ENCODE results near the gene PDCD1. TPM values are rescaled to one million over a fixed set of nuclear protein-coding genes. Genes with fewer than 3 reads are reported as not detected.

The PDCD1 gene
- total and polyA plus RNA-seq, 2 of the 8 experiments (the other 6 are each of a cell fraction or from before 2014, with no cell fraction given): 0.48 to 1.1 TPM

- Histone ChIP-seq H2AK5ac (ENCODE audit: low read depth, low read length) (no peak overlapping the region), H3K14ac (ENCODE audit: insufficient read length) (no peak overlapping the region), H3K9me3 (ENCODE audit: insufficient read depth in 2 of 2, low read depth in 1 of 2, low read length in 1 of 2) (no peaks in the 10 kb centered on the region), H3K56ac (replicated peaks; ENCODE audit: insufficient read length, low read depth, low read length) (no peak overlapping the region), H4K5ac (ENCODE audit: insufficient read length, low read depth, low read length) (no peak overlapping the region), H3K4me3 (ENCODE audit: extremely low read depth in 1 of 4, insufficient read depth in 2 of 4, low read depth in 3 of 4, low read length in 4 of 4) (no peak overlapping the region), H3K4me2 (ENCODE audit: insufficient read depth in 1 of 2, low read depth in 2 of 2, low read length in 2 of 2) (no peak overlapping the region), H3K9ac (replicated peaks in 1 of 4; ENCODE audit: extremely low read depth in 1 of 4, low read depth in 3 of 4, low read length in 3 of 4) (no peak overlapping the region; a peak in 1 of 7 replicates), H2BK12ac (ENCODE audit: low read depth, low read length) (peak overlapping the region; percentile 84; the same call in 1 of the 2 replicates), H2BK15ac (ENCODE audit: low read length) (peak overlapping the region; percentile 68; the same call in 1 of the 2 replicates), H4K20me1 (replicated peaks in 1 of 2; ENCODE audit: control insufficient read depth in 1 of 2, insufficient read depth in 2 of 2, low read length in 2 of 2) (peaks cover 0 to 20% of the 10 kb centered on the region in 2 experiments), H3K23me2 (ENCODE audit: low read depth, low read length) (peaks cover 20% of the 10 kb centered on the region), H3K4me1 (replicated peaks in 1 of 4; ENCODE audit: control insufficient read depth in 3 of 4, insufficient read depth in 4 of 4, low read length in 3 of 4) (peaks cover 0 to 10% (median 3%) of the 10 kb centered on the region in 4 experiments; a peak in 5 of 7 replicates), H3K23ac (ENCODE audit: insufficient read length) (no peak overlapping the region), H2BK20ac (ENCODE audit: low read length) (0 out of 2 replicates have a peak overlapping the region, but pooled peaks have one; percentile 44), H3K79me2 (ENCODE audit: control insufficient read depth in 1 of 2, insufficient read depth in 2 of 2, low read length in 2 of 2) (no peaks in the 10 kb centered on the region), H3K18ac (ENCODE audit: extremely low read depth, low read length) (no peak overlapping the region), H2AFZ (ENCODE audit: low read length) (no peak overlapping the region), H4K91ac (replicated peaks; ENCODE audit: insufficient read length, low read length) (peak overlapping the region; percentile 3), H3K27ac (ENCODE audit: low read depth, low read length) (no peak overlapping the region), H2BK5ac (ENCODE audit: low read depth, low read length) (no peak overlapping the region), H4K8ac (ENCODE audit: extremely low read depth, insufficient read depth, low read length) (no peak overlapping the region; the same call in 1 of the 2 replicates), H3K4ac (replicated peaks; ENCODE audit: insufficient read length, low read depth, low read length) (no peak overlapping the region), H3K36me3 (ENCODE audit: control insufficient read depth in 2 of 4, insufficient read depth in 4 of 4, low read length in 3 of 4) (no peaks in the 10 kb centered on the region; a peak in 1 of 8 replicates), H2BK120ac (replicated peaks; ENCODE audit: low read depth, low read length) (no peak overlapping the region), H3K27me3 (replicated peaks in 1 of 4; ENCODE audit: control insufficient read depth in 3 of 4, extremely low read depth in 1 of 4, insufficient read depth in 3 of 4, low read length in 3 of 4) (peaks cover 0 to 16% (median 0%) of the 10 kb centered on the region in 4 experiments; a peak in 3 of 7 replicates), H3K79me1 (ENCODE audit: low read depth, low read length) (peaks cover 4% of the 10 kb centered on the region; the same call in 1 of the 2 replicates)
- ChIA-PET POLR2A (ENCODE audit: partially characterized antibody) (interaction anchor here (0.5 to 1.0 kb wide), 3 partner anchors 62 to 169 kb away, joined by 4 read pairs; no protein-coding TSS in a partner anchor), CTCF (ENCODE audit: partially characterized antibody) (interaction anchor here (0.7 to 3.8 kb wide), 8 partner anchors 9 to 221 kb away, joined by 3 to 23 read pairs (median 4); partner anchors contain the start of gene D2HGDH)
- DNase-seq (ENCODE audit: low read depth in 1 of 2, low spot score in 2 of 2) (no peak), FAIRE-seq (no peak)
- 79% methylated on average over 28 of the region's 33 CpGs; no CpG with 5 or more reads in 1 of the 2 experiments for WGBS, 2 experiments (ENCODE audit: extremely low coverage in 1 of 2, insufficient coverage in 1 of 2, insufficient read length in 1 of 2, insufficient replicate concordance in 2 of 2, low coverage in 1 of 2, low lambda C conversion rate in 2 of 2, missing lambda C conversion rate in 1 of 2)
- TF ChIP-seq ATF3 (IDR thresholded peaks at IDR 0.05; ENCODE audit: insufficient read depth, low read depth, low read length): no peak
- no peak for TF ChIP-seq SP2 (IDR thresholded peaks at IDR 0.05; ENCODE audit: low read length)
- TF ChIP-seq KDM4A (IDR thresholded peaks at IDR 0.05; ENCODE audit: low read depth, low read length, severe bottlenecking): no peak
- no peak for TF ChIP-seq CTBP2 (IDR thresholded peaks at IDR 0.05; ENCODE audit: borderline replicate concordance, insufficient read depth, insufficient read length, low read length)
- TF ChIP-seq SIN3A (conservative IDR thresholded peaks at IDR 0.05 in 1 of 2, IDR thresholded peaks at IDR 0.05 in 1 of 2; ENCODE audit: low read depth in 1 of 2, low read length in 2 of 2): no peak
- no peak for TF ChIP-seq RXRA (IDR thresholded peaks at IDR 0.05; ENCODE audit: insufficient read depth, low read depth, low read length)
- no peak for TF ChIP-seq NANOG (IDR thresholded peaks at IDR 0.05; ENCODE audit: insufficient read depth, low read depth, low read length, poor library complexity, severe bottlenecking)
- TF ChIP-seq GTF2F1 (IDR thresholded peaks at IDR 0.05; ENCODE audit: borderline replicate concordance, low read depth, low read length): no peak
- no peak for TF ChIP-seq CREB1 (IDR thresholded peaks at IDR 0.05)
- no peak for TF ChIP-seq KDM1A (IDR thresholded peaks at IDR 0.05; ENCODE audit: borderline replicate concordance, low read length)
Measured at GRCh38 chr2:241866790-241867645, 8.3 kb upstream of the PDCD1 start.

Data from H1 (cell line).